Hepatocyte (in vitro differentiated cells): ENCODE measurements around the gene CPA1. TPM values are rescaled to one million over a fixed set of nuclear protein-coding genes. Genes with fewer than 3 reads are reported as not detected.

ENCODE experiments used
- DNase-seq: peaks from one replicate; pipeline ENCODE4 v3.0.0-alpha.2; 2016; ENCODE audit warnings: low spot score
- H2AFZ ChIP-seq: fragments of 200-600 bp; sonication (generic); 2 replicates; pipeline ENCODE4 v1.6.0; 2016; ENCODE audit warnings: antibody characterized with exemption, mild to moderate bottlenecking
- H3K27ac ChIP-seq: fragments of 200-600 bp; sonication (generic); 2 replicates; pipeline ENCODE4 v1.5.1; 2016; ENCODE audit warnings: mild to moderate bottlenecking
- H3K27me3 ChIP-seq: fragments of 200-600 bp; sonication (generic); 2 replicates; pipeline ENCODE4 v1.6.1; 2016
- H3K36me3 ChIP-seq: fragments of 200-600 bp; sonication (generic); replicated peaks from 2 replicates; pipeline ENCODE4 v1.5.1; 2016; ENCODE audit warnings: low read depth; ENCODE audit not compliant: insufficient read depth
- H3K4me1 ChIP-seq: fragments of 200-600 bp; sonication (generic); 2 replicates; pipeline ENCODE4 v1.5.1; 2016; ENCODE audit warnings: mild to moderate bottlenecking, moderate library complexity; ENCODE audit not compliant: insufficient read depth
- H3K4me2 ChIP-seq: fragments of 200-600 bp; sonication (generic); 2 replicates; pipeline ENCODE4 v1.6.0; 2016
- H3K4me3 ChIP-seq: fragments of 200-600 bp; sonication (generic); 2 replicates; pipeline ENCODE4 v1.5.1; 2016; ENCODE audit warnings: mild to moderate bottlenecking
- H3K79me2 ChIP-seq: fragments of 200-600 bp; sonication (generic); 2 replicates; pipeline ENCODE4 v1.6.0; 2017; ENCODE audit warnings: mild to moderate bottlenecking
- H3K9me2 ChIP-seq: fragments of 200-600 bp; sonication (generic); replicated peaks from 2 replicates; pipeline ENCODE4 v1.6.0; 2017; ENCODE audit warnings: mild to moderate bottlenecking; ENCODE audit not compliant: insufficient read depth
- H3K9me3 ChIP-seq: fragments of 200-600 bp; sonication (generic); 2 replicates; pipeline ENCODE4 v1.5.1; 2016; ENCODE audit warnings: low read depth, mild to moderate bottlenecking
- H4K20me1 ChIP-seq: fragments of 200-600 bp; sonication (generic); 2 replicates; pipeline ENCODE4 v1.6.0; 2016; ENCODE audit warnings: mild to moderate bottlenecking; ENCODE audit not compliant: insufficient read depth, poor library complexity, severe bottlenecking
- EZH2 ChIP-seq: fragments of 200-600 bp; sonication (generic); IDR thresholded peaks from 2 replicates; pipeline ENCODE4 v1.6.1; 2016; ENCODE audit warnings: antibody characterized with exemption, mild to moderate bottlenecking, borderline replicate concordance
- EZH2phosphoT487 ChIP-seq: fragments of 200-600 bp; sonication (generic); IDR thresholded peaks from one replicate; pipeline ENCODE4 v1.6.1; 2018; ENCODE audit warnings: antibody characterized with exemption, mild to moderate bottlenecking, low read depth, moderate library complexity; ENCODE audit not compliant: unreplicated experiment, severe bottlenecking
- WGBS: methylation state at CpG from one replicate; pipeline ENCODE4 v1.1.6; 2016; ENCODE audit warnings: low lambda C conversion rate; ENCODE audit errors: missing lambda C conversion rate; 5-methylcytosine and 5-hydroxymethylcytosine counted together
- polyA plus RNA-seq: library from polyadenylated mRNA; unstranded; fragments of >200 nt; fragmentation: Nextera tagmentation; extraction: Ambion mirVana; gene quantifications from 2 replicates; pipeline ENCODE4 v1.2.1, GENCODE V29; 2016
- total RNA-seq: library from RNA; depleted of rRNA; stranded (reverse); fragments of >200 nt; gene quantifications from 2 replicates; pipeline ENCODE4 v1.2.3, GENCODE V29; 2014
- TF ChIP-seq, protein P1 (sequence below): fragments of 200-600 bp; sonication (generic); IDR thresholded peaks from 2 replicates; pipeline ENCODE4 v1.5.1; 2016; ENCODE audit warnings: antibody characterized with exemption, mild to moderate bottlenecking; ENCODE audit not compliant: poor library complexity

The CPA1 gene
- total and polyA plus RNA-seq, 2 experiments from 2014 or later = 3.8 to 4.4 TPM

DNA sequence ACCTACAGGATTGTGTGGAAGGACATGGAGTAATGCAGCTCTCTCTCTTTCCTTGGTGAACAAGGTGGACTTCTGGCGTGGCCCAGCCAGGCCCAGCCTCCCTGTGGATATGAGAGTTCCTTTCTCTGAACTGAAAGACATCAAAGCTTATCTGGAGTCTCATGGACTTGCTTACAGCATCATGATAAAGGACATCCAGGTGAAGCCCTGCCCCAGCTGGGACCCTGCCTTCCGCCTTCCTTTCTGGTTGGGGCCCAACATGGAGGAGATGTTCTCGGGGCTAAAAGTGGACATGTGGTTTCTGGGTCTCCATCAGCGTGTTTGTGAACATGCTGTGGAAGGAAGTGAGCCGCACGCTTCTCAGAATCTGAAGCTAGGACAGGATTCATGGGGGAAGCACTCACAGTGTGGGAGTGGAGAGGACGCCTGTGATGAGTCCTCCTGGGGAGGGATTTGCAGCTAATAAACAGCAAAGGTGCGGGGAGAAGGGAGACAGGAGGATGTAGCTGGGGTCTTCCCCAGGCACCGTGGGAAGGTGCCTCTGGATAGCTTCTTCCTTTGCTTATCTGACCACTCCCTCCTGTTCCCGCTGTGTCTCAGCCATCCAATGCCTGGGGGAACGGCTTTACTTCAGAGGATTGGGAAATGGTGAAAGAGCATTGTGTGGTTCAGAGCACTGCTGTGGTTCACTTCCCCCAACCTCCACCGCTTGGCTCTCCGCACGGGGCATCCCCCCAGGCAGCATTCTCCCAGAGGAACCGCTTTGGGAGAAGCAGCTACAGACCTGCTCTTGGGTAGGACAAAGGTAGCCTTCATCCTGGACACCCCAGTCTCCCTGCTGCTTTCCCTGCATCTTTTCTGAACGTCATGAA, 30.1 kb upstream of the CPA1 start:
- peak overlapping the region; percentile 34 for H3K4me2 ChIP-seq
- 42% methylated on average over 16 of the region's 16 CpGs for WGBS
- no peaks in the 10 kb centered on the region for H3K36me3 ChIP-seq
- no peak for DNase-seq
- H2AFZ ChIP-seq = peak overlapping the region; percentile 26
- no peaks in the 10 kb centered on the region for H3K9me2 ChIP-seq
- TF ChIP-seq, protein P1, sequence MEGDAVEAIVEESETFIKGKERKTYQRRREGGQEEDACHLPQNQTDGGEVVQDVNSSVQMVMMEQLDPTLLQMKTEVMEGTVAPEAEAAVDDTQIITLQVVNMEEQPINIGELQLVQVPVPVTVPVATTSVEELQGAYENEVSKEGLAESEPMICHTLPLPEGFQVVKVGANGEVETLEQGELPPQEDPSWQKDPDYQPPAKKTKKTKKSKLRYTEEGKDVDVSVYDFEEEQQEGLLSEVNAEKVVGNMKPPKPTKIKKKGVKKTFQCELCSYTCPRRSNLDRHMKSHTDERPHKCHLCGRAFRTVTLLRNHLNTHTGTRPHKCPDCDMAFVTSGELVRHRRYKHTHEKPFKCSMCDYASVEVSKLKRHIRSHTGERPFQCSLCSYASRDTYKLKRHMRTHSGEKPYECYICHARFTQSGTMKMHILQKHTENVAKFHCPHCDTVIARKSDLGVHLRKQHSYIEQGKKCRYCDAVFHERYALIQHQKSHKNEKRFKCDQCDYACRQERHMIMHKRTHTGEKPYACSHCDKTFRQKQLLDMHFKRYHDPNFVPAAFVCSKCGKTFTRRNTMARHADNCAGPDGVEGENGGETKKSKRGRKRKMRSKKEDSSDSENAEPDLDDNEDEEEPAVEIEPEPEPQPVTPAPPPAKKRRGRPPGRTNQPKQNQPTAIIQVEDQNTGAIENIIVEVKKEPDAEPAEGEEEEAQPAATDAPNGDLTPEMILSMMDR = no peak
- TF ChIP-seq EZH2 (no peak), EZH2phosphoT487 (no peak)
- H3K9me3 ChIP-seq = no peaks in the 10 kb centered on the region
- H3K4me1 ChIP-seq = peaks cover 28% of the 10 kb centered on the region
- H3K79me2 ChIP-seq = no peaks in the 10 kb centered on the region
- no peak overlapping the region for H3K4me3 ChIP-seq
- peak overlapping the region; percentile 82 for H3K27ac ChIP-seq
- no peaks in the 10 kb centered on the region for H4K20me1 ChIP-seq
- H3K27me3 ChIP-seq = no peaks in the 10 kb centered on the region

DNA sequence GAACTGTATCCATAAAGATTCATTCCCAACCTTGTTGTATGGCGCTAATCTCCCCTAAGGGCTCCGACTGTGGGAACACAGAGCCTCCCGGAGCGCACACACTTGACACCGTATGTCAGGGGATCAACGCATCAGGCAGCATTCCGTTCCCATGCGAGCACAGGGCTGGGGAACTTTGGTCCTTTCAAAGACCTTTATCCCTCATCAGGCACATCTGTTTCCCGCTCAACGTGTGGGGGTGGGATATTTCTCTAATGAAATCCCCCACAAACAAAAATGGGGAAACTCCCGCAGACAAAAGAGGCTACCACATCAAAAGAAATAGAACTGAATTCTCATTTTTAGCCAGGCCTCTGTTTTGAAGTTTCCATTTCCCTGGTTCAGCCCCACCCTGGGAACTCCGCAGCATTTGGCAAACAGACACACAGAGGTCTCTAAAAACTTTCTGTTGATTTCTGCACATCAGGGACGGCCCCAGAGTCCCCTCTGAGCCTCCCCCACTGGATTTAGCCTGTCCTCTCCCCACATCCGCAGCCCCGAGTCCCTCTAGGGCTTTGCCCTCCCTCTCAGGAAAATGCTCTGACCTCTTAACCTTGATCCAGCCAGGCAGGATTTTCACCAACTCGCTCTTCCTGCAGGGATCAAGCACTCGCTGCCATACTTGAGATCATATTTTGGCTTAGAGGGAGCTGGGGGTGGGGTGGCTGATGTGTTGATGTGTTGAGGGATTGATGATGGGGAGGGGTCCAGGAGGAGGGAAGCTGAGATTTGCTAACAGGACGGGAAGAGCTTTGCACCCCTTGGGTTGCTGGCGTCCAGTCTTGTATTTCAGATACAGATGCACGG, 29.1 kb upstream of the CPA1 start:
- H3K79me2 ChIP-seq = no peaks in the 10 kb centered on the region
- H3K9me2 ChIP-seq = no peaks in the 10 kb centered on the region
- H4K20me1 ChIP-seq = no peaks in the 10 kb centered on the region
- H3K9me3 ChIP-seq = no peaks in the 10 kb centered on the region
- H3K4me2 ChIP-seq = peak overlapping the region; percentile 34
- TF ChIP-seq, protein P1 = no peak
- TF ChIP-seq EZH2phosphoT487 (no peak), EZH2 (no peak)
- no peaks in the 10 kb centered on the region for H3K36me3 ChIP-seq
- H3K27me3 ChIP-seq = no peaks in the 10 kb centered on the region
- H3K4me1 ChIP-seq = peaks cover 36% of the 10 kb centered on the region
- H3K4me3 ChIP-seq = no peak overlapping the region
- peak overlapping the region; percentile 21 for H2AFZ ChIP-seq
- WGBS = 42% methylated on average over 20 of the region's 20 CpGs
- H3K27ac ChIP-seq = peak overlapping the region; percentile 82
- DNase-seq = no peak

DNA sequence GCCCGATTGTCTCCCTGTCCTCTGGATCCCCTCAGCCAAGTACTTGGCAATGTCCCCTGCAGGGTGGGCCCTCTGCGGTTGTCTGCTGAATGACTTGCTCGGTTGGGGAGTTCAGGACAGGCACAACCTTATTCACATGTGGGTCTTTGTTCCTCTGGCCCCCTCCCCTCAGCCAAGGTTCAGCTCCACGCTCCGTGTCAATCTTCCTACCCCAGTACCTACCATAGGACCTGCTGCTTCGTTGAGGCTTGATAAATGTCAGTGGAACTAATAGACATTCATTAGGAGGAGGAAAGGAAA, 28.6 kb upstream of the CPA1 start:
- Histone ChIP-seq H3K4me3 (no peak overlapping the region), H2AFZ (no peak overlapping the region), H3K4me2 (no peak overlapping the region), H3K9me2 (no peaks in the 10 kb centered on the region), H3K9me3 (no peaks in the 10 kb centered on the region), H3K4me1 (peaks cover 40% of the 10 kb centered on the region), H3K79me2 (no peaks in the 10 kb centered on the region), H3K27me3 (no peaks in the 10 kb centered on the region), H4K20me1 (no peaks in the 10 kb centered on the region), H3K27ac (peak overlapping the region; percentile 82), H3K36me3 (no peaks in the 10 kb centered on the region)
- TF ChIP-seq, protein P1 = no peak
- TF ChIP-seq EZH2 (no peak), EZH2phosphoT487 (no peak)
- 68% methylated on average over 6 of the region's 6 CpGs for WGBS
- no peak for DNase-seq
